Measurements from ENCODE around the gene BLCAP. TPM values are rescaled to one million over a fixed set of nuclear protein-coding genes. Genes with fewer than 3 reads are reported as not detected.

Gene BLCAP
- total and polyA plus RNA-seq, 9 donors, result 27.7 to 147 (median 62.0) TPM

DNA sequence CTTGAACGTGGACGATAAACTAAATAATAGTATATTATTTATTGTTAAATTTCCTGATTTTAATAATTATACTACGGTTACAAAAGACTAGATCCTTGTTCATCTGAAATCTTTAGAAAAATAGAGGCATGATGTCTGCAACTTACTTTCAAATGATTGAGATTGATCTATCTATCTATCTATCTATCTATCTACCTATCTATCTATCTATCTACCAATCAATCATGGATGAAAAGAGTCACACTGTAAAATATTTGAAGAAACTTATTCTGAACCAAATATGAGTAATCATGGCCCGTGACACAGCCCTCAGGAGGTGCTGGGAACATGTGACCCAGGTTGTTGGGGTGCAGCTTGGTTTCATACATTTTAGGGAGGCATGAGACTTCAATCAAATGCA lies 11.7 kb upstream of the BLCAP start:
- intact Hi-C loops (cut with DNase I), result loop anchor here in 2 of 4 donors (5.0 kb wide), 2 partner anchors 267 to 272 kb away; no protein-coding TSS in a partner anchor
- no peaks in the 10 kb centered on the region for H3K36me3 ChIP-seq
- H3K27me3 ChIP-seq, result no peaks in the 10 kb centered on the region
- no peaks in the 10 kb centered on the region for H3K4me1 ChIP-seq (ENCODE audit: insufficient read depth)
- H3K27ac ChIP-seq, result no peak overlapping the region
- TF ChIP-seq, protein P1, sequence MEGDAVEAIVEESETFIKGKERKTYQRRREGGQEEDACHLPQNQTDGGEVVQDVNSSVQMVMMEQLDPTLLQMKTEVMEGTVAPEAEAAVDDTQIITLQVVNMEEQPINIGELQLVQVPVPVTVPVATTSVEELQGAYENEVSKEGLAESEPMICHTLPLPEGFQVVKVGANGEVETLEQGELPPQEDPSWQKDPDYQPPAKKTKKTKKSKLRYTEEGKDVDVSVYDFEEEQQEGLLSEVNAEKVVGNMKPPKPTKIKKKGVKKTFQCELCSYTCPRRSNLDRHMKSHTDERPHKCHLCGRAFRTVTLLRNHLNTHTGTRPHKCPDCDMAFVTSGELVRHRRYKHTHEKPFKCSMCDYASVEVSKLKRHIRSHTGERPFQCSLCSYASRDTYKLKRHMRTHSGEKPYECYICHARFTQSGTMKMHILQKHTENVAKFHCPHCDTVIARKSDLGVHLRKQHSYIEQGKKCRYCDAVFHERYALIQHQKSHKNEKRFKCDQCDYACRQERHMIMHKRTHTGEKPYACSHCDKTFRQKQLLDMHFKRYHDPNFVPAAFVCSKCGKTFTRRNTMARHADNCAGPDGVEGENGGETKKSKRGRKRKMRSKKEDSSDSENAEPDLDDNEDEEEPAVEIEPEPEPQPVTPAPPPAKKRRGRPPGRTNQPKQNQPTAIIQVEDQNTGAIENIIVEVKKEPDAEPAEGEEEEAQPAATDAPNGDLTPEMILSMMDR (IDR thresholded peaks at IDR 0.05), result no peak
- TF ChIP-seq EP300 (IDR thresholded peaks at IDR 0.05), result no peak
- no peak for TF ChIP-seq POLR2A (IDR thresholded peaks at IDR 0.05)
- no peaks in the 10 kb centered on the region for H3K9me3 ChIP-seq
- no peak overlapping the region for H3K4me3 ChIP-seq
- no peak for DNase-seq
- 56 to 67% (median 56%) methylated on average over 4 of the region's 4 CpGs for WGBS, 3 donors

DNA sequence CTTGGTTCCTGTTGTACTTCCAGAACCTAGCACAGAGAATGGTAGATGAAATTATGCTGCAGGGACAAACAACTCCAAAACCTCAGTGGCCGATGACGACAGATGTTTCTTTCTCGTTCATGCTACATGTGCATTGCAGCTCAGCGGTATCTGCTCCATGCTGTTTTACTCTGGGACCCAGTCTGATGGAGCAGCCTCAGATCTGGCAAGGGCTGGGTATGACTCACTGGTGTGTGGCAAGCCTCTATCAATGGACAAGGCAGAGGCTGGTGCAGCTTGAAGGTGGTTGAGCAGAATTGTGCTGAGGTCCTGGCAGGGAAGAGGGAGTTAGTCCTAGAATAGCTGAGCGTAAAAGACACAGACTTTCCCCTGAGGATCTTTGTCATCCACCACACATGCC lies 10.3 kb upstream of the BLCAP start:
- no peak overlapping the region for H3K4me3 ChIP-seq
- no peak overlapping the region for H3K27ac ChIP-seq
- DNase-seq, result no peak
- 87 to 90% (median 89%) methylated on average over 5 of the region's 5 CpGs for WGBS, 3 donors
- no peaks in the 10 kb centered on the region for H3K9me3 ChIP-seq
- intact Hi-C loops (cut with DNase I), result loop anchor here in 2 of 4 donors (5.0 kb wide), 2 partner anchors 266 to 271 kb away; no protein-coding TSS in a partner anchor
- no peaks in the 10 kb centered on the region for H3K27me3 ChIP-seq
- no peaks in the 10 kb centered on the region for H3K4me1 ChIP-seq (ENCODE audit: insufficient read depth)
- no peaks in the 10 kb centered on the region for H3K36me3 ChIP-seq
- TF ChIP-seq EP300 (IDR thresholded peaks at IDR 0.05) (no peak), POLR2A (IDR thresholded peaks at IDR 0.05) (no peak)
- TF ChIP-seq, protein P1 (IDR thresholded peaks at IDR 0.05), result no peak

DNA sequence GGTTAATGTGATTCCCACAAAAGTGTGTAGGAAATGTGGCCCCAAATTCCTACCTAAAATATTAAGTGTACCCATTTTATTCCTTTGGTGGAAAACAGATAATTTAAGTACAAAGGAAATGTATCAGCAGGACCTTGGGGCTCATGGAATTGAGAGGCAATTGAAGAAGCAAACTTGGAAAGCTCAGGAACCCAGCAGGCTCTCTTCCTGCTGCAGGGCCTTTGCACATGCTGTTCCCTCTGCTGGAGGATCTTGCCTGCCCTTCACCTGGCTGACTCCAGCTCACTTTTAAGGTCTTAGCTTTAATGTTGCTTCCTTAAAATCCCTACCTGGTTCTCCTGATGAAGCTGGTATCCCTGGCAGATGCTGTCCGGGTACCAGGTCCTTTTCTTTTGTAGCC lies 9.8 kb upstream of the BLCAP start:
- Histone ChIP-seq H3K4me1 (ENCODE audit: insufficient read depth) (no peaks in the 10 kb centered on the region), H3K9me3 (no peaks in the 10 kb centered on the region), H3K4me3 (no peak overlapping the region), H3K27me3 (no peaks in the 10 kb centered on the region), H3K36me3 (no peaks in the 10 kb centered on the region), H3K27ac (no peak overlapping the region)
- intact Hi-C loops (cut with DNase I), result loop anchor here in 2 of 4 donors (5.0 kb wide), 2 partner anchors 265 to 270 kb away; no protein-coding TSS in a partner anchor
- DNase-seq, result no peak
- 88 to 97% (median 96%) methylated on average over 1 of the region's 1 CpG for WGBS, 3 donors
- TF ChIP-seq, protein P1 (IDR thresholded peaks at IDR 0.05), result no peak
- TF ChIP-seq EP300 (IDR thresholded peaks at IDR 0.05), result no peak
- no peak for TF ChIP-seq POLR2A (IDR thresholded peaks at IDR 0.05)

DNA sequence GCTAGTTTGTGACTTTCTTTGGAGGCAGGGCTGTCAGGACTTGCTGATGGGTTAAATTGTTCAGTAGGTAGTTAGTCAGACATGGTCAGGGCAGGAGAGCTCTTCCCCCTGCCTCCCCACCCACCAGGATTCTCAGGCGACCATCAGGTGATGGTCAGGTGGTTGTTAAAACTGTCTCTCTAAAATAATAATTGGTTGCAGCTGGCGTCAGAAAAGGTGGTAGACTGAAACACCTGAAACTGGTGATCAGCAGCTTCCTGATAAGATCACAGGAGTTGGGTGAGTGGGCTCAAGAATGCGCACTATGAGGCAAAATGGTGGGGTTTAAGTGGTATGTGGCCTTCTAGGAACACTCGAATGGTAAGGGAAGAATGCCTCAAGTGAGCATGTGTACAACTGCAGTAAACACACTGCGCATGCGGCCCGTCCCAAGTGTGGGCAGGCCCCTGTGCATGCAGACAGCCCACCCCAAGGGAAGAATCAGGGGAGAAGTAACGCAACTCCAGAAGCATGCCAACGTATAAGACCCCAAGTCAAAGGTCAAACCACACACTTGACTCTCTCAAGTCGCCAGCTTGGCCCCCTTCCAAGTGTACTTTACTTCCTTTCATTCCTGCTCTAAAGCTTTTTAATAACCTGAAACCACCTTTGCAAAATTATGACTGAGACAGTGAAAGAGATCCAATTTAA lies 7.9 kb upstream of the BLCAP start:
- intact Hi-C loops (cut with DNase I), result loop anchor here in 2 of 4 donors (5.0 kb wide), 2 partner anchors 263 to 268 kb away; no protein-coding TSS in a partner anchor
- Histone ChIP-seq H3K4me3 (no peak overlapping the region), H3K27ac (no peak overlapping the region), H3K36me3 (no peaks in the 10 kb centered on the region), H3K27me3 (no peaks in the 10 kb centered on the region), H3K4me1 (ENCODE audit: insufficient read depth) (no peaks in the 10 kb centered on the region), H3K9me3 (no peaks in the 10 kb centered on the region)
- WGBS, 3 donors, result 58 to 67% (median 60%) methylated on average over 10 of the region's 10 CpGs
- no peak for DNase-seq
- TF ChIP-seq, protein P1 (IDR thresholded peaks at IDR 0.05), result no peak
- TF ChIP-seq EP300 (IDR thresholded peaks at IDR 0.05), result no peak
- TF ChIP-seq POLR2A (IDR thresholded peaks at IDR 0.05), result no peak
